BJ (cell line): ENCODE results near the gene GNB4. TPM values are rescaled to one million over a fixed set of nuclear protein-coding genes. Genes with fewer than 3 reads are reported as not detected.

Experiments
- CTCF ChIA-PET: fragments of 350-600 bp; formaldehyde crosslinking; extraction: SDS; loops from one replicate; lab custom pipeline; 2021; ENCODE audit warnings: antibody characterized with exemption, inconsistent platforms; lab: Yijun Ruan, JAX
- POLR2A ChIA-PET: fragments of 300-600 bp; sonication (Branson Sonifier 250); formaldehyde crosslinking; extraction: SDS; loops from one replicate; lab custom pipeline; 2021; ENCODE audit warnings: antibody characterized with exemption; lab: Charles Lee
- DNase-seq: peaks from one replicate; pipeline ENCODE4 v3.0.0-alpha.2; 2011; ENCODE audit warnings: low read depth
- H3K27me3 ChIP-seq: 2 replicates; pipeline ENCODE4 v1.6.0; 2011; ENCODE audit warnings: low read length; ENCODE audit not compliant: control insufficient read depth, insufficient read depth
- H3K36me3 ChIP-seq: 2 replicates; pipeline ENCODE4 v1.5.1; 2011; ENCODE audit warnings: low read length; ENCODE audit not compliant: control insufficient read depth, insufficient read depth
- H3K4me3 ChIP-seq: 2 replicates; pipeline ENCODE4 v1.5.1; 2011; ENCODE audit warnings: low read depth, mild to moderate bottlenecking, control low read depth, low read length
- CTCF ChIP-seq: IDR thresholded peaks from 2 replicates; pipeline ENCODE4 v1.5.1; 2011; ENCODE audit warnings: low read depth, mild to moderate bottlenecking, control low read depth, inconsistent platforms, low read length, moderate library complexity; ENCODE audit not compliant: insufficient read depth
- polyA plus RNA-seq: library from polyadenylated mRNA; depleted of rRNA; stranded (reverse); fragments of >200 nt; gene quantifications from 2 replicates; pipeline ENCODE4 v1.2.3, GENCODE V29; 2011; rRNA removed
- small RNA-seq: library from RNA; depleted of rRNA; stranded (forward); fragments of <200 nt; gene quantifications from one replicate; pipeline ENCODE3, GENCODE V24; 2012; ENCODE audit warnings: low replicate concordance, low read depth; ENCODE audit not compliant: insufficient read length

The GNB4 gene
- polyA plus RNA-seq, 1 experiment, result 25.2 TPM

GRCh38 chr3:179363332-179363731, 87.9 kb downstream of the GNB4 start:
- H3K4me3 ChIP-seq, result no peak overlapping the region
- no peak for TF ChIP-seq CTCF
- H3K27me3 ChIP-seq, result no peaks in the 10 kb centered on the region
- DNase-seq, result no peak
- ChIA-PET POLR2A (no interaction called here), CTCF (interaction anchor here (0.9 kb wide), 1 partner anchor 24 kb away, joined by 3 read pairs; no protein-coding TSS in a partner anchor)
- peaks cover 6% of the 10 kb centered on the region for H3K36me3 ChIP-seq

GRCh38 chr3:179355996-179356395, 95.3 kb downstream of the GNB4 start:
- Histone ChIP-seq H3K36me3 (peaks cover 11% of the 10 kb centered on the region; the same call in 1 of the 2 replicates), H3K27me3 (no peaks in the 10 kb centered on the region), H3K4me3 (no peak overlapping the region)
- ChIA-PET POLR2A (no interaction called here), CTCF (no interaction called here)
- no peak for TF ChIP-seq CTCF
- DNase-seq, result no peak

GRCh38 chr3:179348325-179349013, 102.8 kb downstream of the GNB4 start:
- Histone ChIP-seq H3K36me3 (peaks cover 3% of the 10 kb centered on the region; the same call in 1 of the 2 replicates), H3K4me3 (peak overlapping the region; percentile 85), H3K27me3 (no peaks in the 10 kb centered on the region)
- TF ChIP-seq CTCF, result no peak
- no peak for DNase-seq
- CTCF ChIA-PET, result interaction anchor here (2.0 kb wide), 1 partner anchor 27 kb away, joined by 4 read pairs; no protein-coding TSS in a partner anchor
- POLR2A ChIA-PET, result no interaction called here

- Histone ChIP-seq H3K4me3 (peak within 1 kb of the TSS; percentile 85), H3K36me3 (peaks cover 3% of the 10 kb centered on the region; the same call in 1 of the 2 replicates), H3K27me3 (no peaks in the 10 kb centered on the region)
- DNase-seq, result peak; percentile 87
- POLR2A ChIA-PET, result no interaction called here
- TF ChIP-seq CTCF, result no peak
- CTCF ChIA-PET, result interaction anchor here (1.3 to 2.0 kb wide), 2 partner anchors 14 to 26 kb away, joined by 3 to 4 read pairs; no protein-coding TSS in a partner anchor
These were observed 103.7 kb downstream of the GNB4 start, which contains the start of gene MFN1 for GRCh38 chr3:179347345-179348194. MFN1 (plus strand) TSS chr3:179347709; CDS start chr3:179348852, 1,143 bp downstream.

Small RNA genes lying within 50 kb of the gene (small RNA-seq; reads per million reads assigned to genes)
- not detected for gene AC007620.1

Other genes with a start within 250 kb of the GNB4 start
- gene KCNMB3, start 200.4 kb downstream of the GNB4 start, polyA plus RNA-seq, result 0.83 and 1.3 TPM in 2 replicates
- 9.6 and 13.8 TPM in 2 replicates for gene ZNF639, start 128.4 kb downstream of the GNB4 start, polyA plus RNA-seq
- 13.4 and 29.3 TPM in 2 replicates for gene MFN1, start 103.8 kb downstream of the GNB4 start, polyA plus RNA-seq
- 38.6 and 64.4 TPM in 2 replicates for gene ACTL6A, start 111.5 kb upstream of the GNB4 start, polyA plus RNA-seq
- 23.2 and 48.5 TPM in 2 replicates for gene MRPL47, start 153.2 kb upstream of the GNB4 start, polyA plus RNA-seq
- gene NDUFB5, start 153.3 kb upstream of the GNB4 start, polyA plus RNA-seq, result 12.5 and 43.6 TPM in 2 replicates
- gene USP13, start 201.6 kb upstream of the GNB4 start, polyA plus RNA-seq, result 10.5 and 11.2 TPM in 2 replicates